ENCODE data around the gene IL18RAP.

IL18RAP gene

GRCh38 chr2:102423368-102423767 lies 408 bp downstream of the IL18RAP start:
- Histone ChIP-seq H3K4me1 (ENCODE audit: insufficient read depth, insufficient read length) (no peaks in the 10 kb centered on the region), H3K9ac (ENCODE audit: insufficient read length, low read depth) (no peak overlapping the region), H3K36me3 (ENCODE audit: insufficient read depth, insufficient read length, low read length) (no peaks in the 10 kb centered on the region), H3K4me3 (ENCODE audit: insufficient read length, low read depth) (no peak overlapping the region), H3K9me3 (ENCODE audit: insufficient read depth, low read length) (no peaks in the 10 kb centered on the region), H3K27me3 (ENCODE audit: insufficient read depth, insufficient read length) (no peaks in the 10 kb centered on the region)
- TF ChIP-seq YY1 (IDR thresholded peaks at IDR 0.05; ENCODE audit: insufficient read depth, insufficient read length) (no peak), SUZ12 (IDR thresholded peaks at IDR 0.05; ENCODE audit: extremely low read depth, insufficient read depth, insufficient read length) (no peak), ZNF274 (IDR thresholded peaks at IDR 0.05; ENCODE audit: low read depth, low read length) (no peak)
- no peak for DNase-seq (ENCODE audit: low read depth, low spot score)

- no peaks in the 10 kb centered on the region for H3K9me3 ChIP-seq (ENCODE audit: insufficient read depth, low read length)
- H3K27me3 ChIP-seq (ENCODE audit: insufficient read depth, insufficient read length), result no peaks in the 10 kb centered on the region
- H3K4me3 ChIP-seq (ENCODE audit: insufficient read length, low read depth), result no peak overlapping the region
- TF ChIP-seq ZNF274 (IDR thresholded peaks at IDR 0.05; ENCODE audit: low read depth, low read length) (no peak), SUZ12 (IDR thresholded peaks at IDR 0.05; ENCODE audit: extremely low read depth, insufficient read depth, insufficient read length) (no peak), YY1 (IDR thresholded peaks at IDR 0.05; ENCODE audit: insufficient read depth, insufficient read length) (no peak)
- no peak overlapping the region for H3K9ac ChIP-seq (ENCODE audit: insufficient read length, low read depth)
- H3K4me1 ChIP-seq (ENCODE audit: insufficient read depth, insufficient read length), result no peaks in the 10 kb centered on the region
- no peaks in the 10 kb centered on the region for H3K36me3 ChIP-seq (ENCODE audit: insufficient read depth, insufficient read length, low read length)
- no peak for DNase-seq (ENCODE audit: low read depth, low spot score)
These were observed 1.8 kb downstream of the IL18RAP start for GRCh38 chr2:102424754-102425153.

GRCh38 chr2:102425441-102426132 lies 2.6 kb downstream of the IL18RAP start:
- Histone ChIP-seq H3K9me3 (ENCODE audit: insufficient read depth, low read length) (no peaks in the 10 kb centered on the region), H3K4me1 (ENCODE audit: insufficient read depth, insufficient read length) (no peaks in the 10 kb centered on the region), H3K36me3 (ENCODE audit: insufficient read depth, insufficient read length, low read length) (no peaks in the 10 kb centered on the region), H3K9ac (ENCODE audit: insufficient read length, low read depth) (no peak overlapping the region), H3K4me3 (ENCODE audit: insufficient read length, low read depth) (no peak overlapping the region), H3K27me3 (ENCODE audit: insufficient read depth, insufficient read length) (no peaks in the 10 kb centered on the region)
- TF ChIP-seq ZNF274 (IDR thresholded peaks at IDR 0.05; ENCODE audit: low read depth, low read length), result no peak
- no peak for TF ChIP-seq YY1 (IDR thresholded peaks at IDR 0.05; ENCODE audit: insufficient read depth, insufficient read length)
- no peak for TF ChIP-seq SUZ12 (IDR thresholded peaks at IDR 0.05; ENCODE audit: extremely low read depth, insufficient read depth, insufficient read length)
- no peak for DNase-seq (ENCODE audit: low read depth, low spot score)

GRCh38 chr2:102427249-102427648 lies 4.3 kb downstream of the IL18RAP start:
- no peak for TF ChIP-seq SUZ12 (IDR thresholded peaks at IDR 0.05; ENCODE audit: extremely low read depth, insufficient read depth, insufficient read length)
- Histone ChIP-seq H3K4me1 (ENCODE audit: insufficient read depth, insufficient read length) (no peaks in the 10 kb centered on the region), H3K9ac (ENCODE audit: insufficient read length, low read depth) (no peak overlapping the region), H3K4me3 (ENCODE audit: insufficient read length, low read depth) (no peak overlapping the region), H3K27me3 (ENCODE audit: insufficient read depth, insufficient read length) (no peaks in the 10 kb centered on the region), H3K9me3 (ENCODE audit: insufficient read depth, low read length) (no peaks in the 10 kb centered on the region), H3K36me3 (ENCODE audit: insufficient read depth, insufficient read length, low read length) (no peaks in the 10 kb centered on the region)
- no peak for DNase-seq (ENCODE audit: low read depth, low spot score)

GRCh38 chr2:102428573-102428972 lies 5.6 kb downstream of the IL18RAP start:
- Histone ChIP-seq H3K9ac (ENCODE audit: insufficient read length, low read depth) (no peak overlapping the region), H3K4me1 (ENCODE audit: insufficient read depth, insufficient read length) (peaks cover 2% of the 10 kb centered on the region), H3K27me3 (ENCODE audit: insufficient read depth, insufficient read length) (no peaks in the 10 kb centered on the region), H3K4me3 (ENCODE audit: insufficient read length, low read depth) (no peak overlapping the region), H3K36me3 (ENCODE audit: insufficient read depth, insufficient read length, low read length) (no peaks in the 10 kb centered on the region), H3K9me3 (ENCODE audit: insufficient read depth, low read length) (no peaks in the 10 kb centered on the region)
- DNase-seq (ENCODE audit: low read depth, low spot score), result no peak
- no peak for TF ChIP-seq ZNF274 (IDR thresholded peaks at IDR 0.05; ENCODE audit: low read depth, low read length)
- TF ChIP-seq YY1 (IDR thresholded peaks at IDR 0.05; ENCODE audit: insufficient read depth, insufficient read length), result no peak
- no peak for TF ChIP-seq SUZ12 (IDR thresholded peaks at IDR 0.05; ENCODE audit: extremely low read depth, insufficient read depth, insufficient read length)

- Histone ChIP-seq H3K4me1 (ENCODE audit: insufficient read depth, insufficient read length) (peaks cover 2% of the 10 kb centered on the region), H3K9me3 (ENCODE audit: insufficient read depth, low read length) (no peaks in the 10 kb centered on the region), H3K9ac (ENCODE audit: insufficient read length, low read depth) (no peak overlapping the region), H3K36me3 (ENCODE audit: insufficient read depth, insufficient read length, low read length) (no peaks in the 10 kb centered on the region), H3K4me3 (ENCODE audit: insufficient read length, low read depth) (no peak overlapping the region), H3K27me3 (ENCODE audit: insufficient read depth, insufficient read length) (no peaks in the 10 kb centered on the region)
- DNase-seq (ENCODE audit: low read depth, low spot score), result no peak
- TF ChIP-seq YY1 (IDR thresholded peaks at IDR 0.05; ENCODE audit: insufficient read depth, insufficient read length), result no peak
- no peak for TF ChIP-seq ZNF274 (IDR thresholded peaks at IDR 0.05; ENCODE audit: low read depth, low read length)
- no peak for TF ChIP-seq SUZ12 (IDR thresholded peaks at IDR 0.05; ENCODE audit: extremely low read depth, insufficient read depth, insufficient read length)
These were observed 9.4 kb downstream of the IL18RAP start for GRCh38 chr2:102432386-102432785.

GRCh38 chr2:102433973-102434654 lies 11.2 kb downstream of the IL18RAP start:
- H3K9ac ChIP-seq (ENCODE audit: insufficient read length, low read depth), result no peak overlapping the region
- no peak for DNase-seq (ENCODE audit: low read depth, low spot score)
- H3K4me1 ChIP-seq (ENCODE audit: insufficient read depth, insufficient read length), result peaks cover 2% of the 10 kb centered on the region
- no peaks in the 10 kb centered on the region for H3K36me3 ChIP-seq (ENCODE audit: insufficient read depth, insufficient read length, low read length)
- H3K9me3 ChIP-seq (ENCODE audit: insufficient read depth, low read length), result no peaks in the 10 kb centered on the region
- no peak overlapping the region for H3K4me3 ChIP-seq (ENCODE audit: insufficient read length, low read depth)
- TF ChIP-seq YY1 (IDR thresholded peaks at IDR 0.05; ENCODE audit: insufficient read depth, insufficient read length) (no peak), SUZ12 (IDR thresholded peaks at IDR 0.05; ENCODE audit: extremely low read depth, insufficient read depth, insufficient read length) (no peak), ZNF274 (IDR thresholded peaks at IDR 0.05; ENCODE audit: low read depth, low read length) (no peak)
- H3K27me3 ChIP-seq (ENCODE audit: insufficient read depth, insufficient read length), result no peaks in the 10 kb centered on the region
